ENCODE measurements around the gene MAP3K12. TPM values are rescaled to one million over a fixed set of nuclear protein-coding genes. Genes with fewer than 3 reads are reported as not detected.
"Not testable (repeated sequence)": the region's sequence is repeated elsewhere in the genome, so short reads cannot be mapped to it uniquely, and the experiment has no call there.

Gene MAP3K12
- total and polyA plus RNA-seq, 5 experiments from 2014 or later: 2.4 to 23.8 (median 3.9) TPM

GRCh38 chr12:53461591-53461990, 37.7 kb downstream of the MAP3K12 start:
- no peak overlapping the region for H3K4me3 Mint-ChIP-seq
- peaks cover 20 to 57% (median 39%) of the 10 kb centered on the region in 4 donors for H3K4me1 Mint-ChIP-seq
- H3K36me3 Mint-ChIP-seq: peaks cover 15 to 97% (median 37%) of the 10 kb centered on the region in 3 donors
- POLR2A ChIA-PET: interaction anchor here (1.0 to 1.1 kb wide), 2 partner anchors 9 to 47 kb away, joined by 3 to 8 read pairs; no protein-coding TSS in a partner anchor
- no peaks in the 10 kb centered on the region for H3K27me3 Mint-ChIP-seq
- no peak overlapping the region for H3K27ac Mint-ChIP-seq
- H3K9me3 Mint-ChIP-seq: no peaks in the 10 kb centered on the region
- DNase-seq (no peak), ATAC-seq (no peak)

GRCh38 chr12:53461059-53461458, 38.2 kb downstream of the MAP3K12 start:
- H3K9me3 Mint-ChIP-seq: no peaks in the 10 kb centered on the region
- H3K4me1 Mint-ChIP-seq: peaks cover 20 to 55% (median 36%) of the 10 kb centered on the region in 4 donors
- H3K4me3 Mint-ChIP-seq: peak overlapping the region in 2 of 10 donors; percentile 26 to 56
- POLR2A ChIA-PET: interaction anchor here (0.6 to 1.5 kb wide), 2 partner anchors 12 to 290 kb away, joined by 3 to 4 read pairs; no protein-coding TSS in a partner anchor
- no peaks in the 10 kb centered on the region for H3K27me3 Mint-ChIP-seq
- H3K36me3 Mint-ChIP-seq: peaks cover 15 to 97% (median 37%) of the 10 kb centered on the region in 3 donors
- ATAC-seq (no peak), DNase-seq (no peak)
- H3K27ac Mint-ChIP-seq: peak overlapping the region in 6 of 10 donors; percentile 6 to 75 (median 39)

GRCh38 chr12:53459097-53459496, 40.2 kb downstream of the MAP3K12 start:
- DNase-seq (no peak), ATAC-seq (no peak)
- Mint-ChIP-seq H3K4me3 (peak overlapping the region in 2 of 10 donors; percentile 24 to 39), H3K27ac (peak overlapping the region in 2 of 10 donors; percentile 10 to 22), H3K27me3 (no peaks in the 10 kb centered on the region), H3K9me3 (no peaks in the 10 kb centered on the region), H3K36me3 (peaks cover 15 to 97% (median 36%) of the 10 kb centered on the region in 3 donors), H3K4me1 (peaks cover 22 to 56% (median 42%) of the 10 kb centered on the region in 4 donors)
- POLR2A ChIA-PET: interaction anchor here (1.9 kb wide), 1 partner anchor 42 kb away, joined by 6 read pairs; the partner anchor contains the start of gene TARBP2

- DNase-seq (no peak), ATAC-seq (no peak)
- POLR2A ChIA-PET: no interaction called here
- H3K27me3 Mint-ChIP-seq: peaks cover 0 to 1% (median 0%) of the 10 kb centered on the region in 5 donors
- peaks cover 24 to 55% (median 49%) of the 10 kb centered on the region in 4 donors for H3K4me1 Mint-ChIP-seq
- H3K9me3 Mint-ChIP-seq: no peaks in the 10 kb centered on the region
- H3K36me3 Mint-ChIP-seq: peaks cover 9 to 82% (median 25%) of the 10 kb centered on the region in 3 donors
- H3K27ac Mint-ChIP-seq: no peak overlapping the region
- H3K4me3 Mint-ChIP-seq: no peak overlapping the region
Measured at GRCh38 chr12:53456654-53457366, 42.4 kb downstream of the MAP3K12 start.

GRCh38 chr12:53454707-53455106, 44.6 kb downstream of the MAP3K12 start:
- peak overlapping the region in 9 of 10 donors; percentile 33 to 100 (median 97) for H3K4me3 Mint-ChIP-seq
- peaks cover 0 to 1% (median 0%) of the 10 kb centered on the region in 5 donors for H3K27me3 Mint-ChIP-seq
- H3K4me1 Mint-ChIP-seq: peaks cover 16 to 47% (median 42%) of the 10 kb centered on the region in 4 donors
- POLR2A ChIA-PET: interaction anchor here (1.2 to 4.0 kb wide), 4 partner anchors 10 to 46 kb away, joined by 4 to 36 read pairs (median 6); partner anchors contain the start of genes MAP3K12 and TARBP2
- peak overlapping the region in 6 of 10 donors; percentile 13 to 89 (median 52) for H3K27ac Mint-ChIP-seq
- DNase-seq (no peak), ATAC-seq (no peak)
- H3K36me3 Mint-ChIP-seq: peaks cover 0 to 61% (median 10%) of the 10 kb centered on the region in 3 donors
- H3K9me3 Mint-ChIP-seq: no peaks in the 10 kb centered on the region

- peak overlapping the region; percentile 90 to 100 (median 99) for H3K4me3 Mint-ChIP-seq
- no peak for ATAC-seq
- peak overlapping the region in 9 of 10 donors; percentile 74 to 100 (median 99) for H3K27ac Mint-ChIP-seq
- H3K9me3 Mint-ChIP-seq: no peaks in the 10 kb centered on the region
- H3K36me3 Mint-ChIP-seq: peaks cover 0 to 57% (median 9%) of the 10 kb centered on the region in 3 donors
- no peak for DNase-seq
- peaks cover 15 to 45% (median 40%) of the 10 kb centered on the region in 4 donors for H3K4me1 Mint-ChIP-seq
- POLR2A ChIA-PET: interaction anchor here (0.5 to 4.0 kb wide), 6 partner anchors 11 to 132 kb away, joined by 4 to 36 read pairs (median 6); partner anchors contain the start of genes AAAS, MAP3K12 and TARBP2
- H3K27me3 Mint-ChIP-seq: peaks cover 0 to 1% (median 0%) of the 10 kb centered on the region in 5 donors
Measured at GRCh38 chr12:53453953-53454640, 45.2 kb downstream of the MAP3K12 start.

GRCh38 chr12:53452159-53453077, 46.8 kb downstream of the MAP3K12 start:
- DNase-seq: peak; percentile 70 to 93 (median 80)
- ATAC-seq: peak; percentile 19 to 29
- H3K4me3 Mint-ChIP-seq: peak overlapping the region; percentile 90 to 100 (median 99)
- POLR2A ChIA-PET: interaction anchor here (0.7 to 4.0 kb wide), 8 partner anchors 11 to 180 kb away, joined by 3 to 36 read pairs (median 5); partner anchors contain the start of genes AAAS, MAP3K12, PRR13 and TARBP2
- peaks cover 17 to 44% (median 38%) of the 10 kb centered on the region in 4 donors for H3K4me1 Mint-ChIP-seq
- no peaks in the 10 kb centered on the region for H3K9me3 Mint-ChIP-seq
- H3K27ac Mint-ChIP-seq: peak overlapping the region; percentile 89 to 100 (median 100)
- H3K27me3 Mint-ChIP-seq: peaks cover 0 to 1% (median 0%) of the 10 kb centered on the region in 5 donors
- peaks cover 0 to 52% (median 4%) of the 10 kb centered on the region in 3 donors for H3K36me3 Mint-ChIP-seq

- POLR2A ChIA-PET: interaction anchor here (0.7 to 2.3 kb wide), 8 partner anchors 10 to 151 kb away, joined by 3 to 15 read pairs (median 4); partner anchors contain the start of genes AAAS, PRR13 and TARBP2
- H3K36me3 Mint-ChIP-seq: peaks cover 0 to 48% (median 4%) of the 10 kb centered on the region in 3 donors
- peaks cover 0 to 1% (median 0%) of the 10 kb centered on the region in 5 donors for H3K27me3 Mint-ChIP-seq
- H3K4me3 Mint-ChIP-seq: peak within 1 kb of the TSS; percentile 90 to 100 (median 99)
- ATAC-seq (peak; percentile 95 to 96), DNase-seq (peak; percentile 92 to 99 (median 96))
- H3K9me3 Mint-ChIP-seq: no peaks in the 10 kb centered on the region
- peaks cover 19 to 45% (median 38%) of the 10 kb centered on the region in 4 donors for H3K4me1 Mint-ChIP-seq
- H3K27ac Mint-ChIP-seq: peak within 1 kb of the TSS; percentile 89 to 100 (median 100)
Measured at GRCh38 chr12:53451661-53452158, 47.5 kb downstream of the MAP3K12 start, which contains the start of gene PCBP2. PCBP2 (plus strand) TSS chr12:53452102; CDS start chr12:53454801, 2,699 bp downstream.

- Mint-ChIP-seq H3K36me3 (peaks cover 0 to 48% (median 3%) of the 10 kb centered on the region in 3 donors), H3K4me1 (peaks cover 21 to 48% (median 45%) of the 10 kb centered on the region in 4 donors), H3K9me3 (no peaks in the 10 kb centered on the region), H3K27me3 (peaks cover 0 to 1% (median 0%) of the 10 kb centered on the region in 5 donors), H3K4me3 (no peak overlapping the region), H3K27ac (peak overlapping the region in 1 of 10 donors; percentile 26)
- no peak for ATAC-seq
- POLR2A ChIA-PET: interaction anchor here (0.6 to 2.3 kb wide), 7 partner anchors 9 to 130 kb away, joined by 3 to 15 read pairs (median 3); partner anchors contain the start of genes AAAS, PRR13 and TARBP2
- DNase-seq: no peak
Measured at GRCh38 chr12:53450936-53451335, 48.3 kb downstream of the MAP3K12 start.

GRCh38 chr12:53444593-53445325, 54.5 kb downstream of the MAP3K12 start:
- H3K27me3 Mint-ChIP-seq, H3K9me3 Mint-ChIP-seq, ATAC-seq, DNase-seq: not testable (repeated sequence)
- H3K4me1 Mint-ChIP-seq: peaks cover 21 to 53% (median 48%) of the 10 kb centered on the region in 4 donors
- POLR2A ChIA-PET: interaction anchor here (0.6 to 1.0 kb wide), 2 partner anchors 31 to 64 kb away, joined by 4 read pairs; no protein-coding TSS in a partner anchor
- peak overlapping the region in 8 of 10 donors; percentile 26 to 81 (median 46) for H3K4me3 Mint-ChIP-seq
- peaks cover 0 to 50% (median 2%) of the 10 kb centered on the region in 3 donors for H3K36me3 Mint-ChIP-seq
- H3K27ac Mint-ChIP-seq: peak overlapping the region; percentile 3 to 95 (median 42)
